Activated CD4-positive, alpha-beta T cell treated with anti-CD3 and anti-CD28 coated beads, Interleukin-2, amount 50 U/mL, for 16 hours (primary cell): Measurements from ENCODE around the gene C1orf94.
A peak's percentile ranks its signal among the peaks of the same experiment; 100 is the strongest.
"Not testable (repeated sequence)": the region's sequence is repeated elsewhere in the genome, so short reads cannot be mapped to it uniquely, and the experiment has no call there.

ENCODE experiments used
- DNase-seq: peaks from one replicate; pipeline ENCODE4 v3.0.0-alpha.2; 2020

The C1orf94 gene

DNA sequence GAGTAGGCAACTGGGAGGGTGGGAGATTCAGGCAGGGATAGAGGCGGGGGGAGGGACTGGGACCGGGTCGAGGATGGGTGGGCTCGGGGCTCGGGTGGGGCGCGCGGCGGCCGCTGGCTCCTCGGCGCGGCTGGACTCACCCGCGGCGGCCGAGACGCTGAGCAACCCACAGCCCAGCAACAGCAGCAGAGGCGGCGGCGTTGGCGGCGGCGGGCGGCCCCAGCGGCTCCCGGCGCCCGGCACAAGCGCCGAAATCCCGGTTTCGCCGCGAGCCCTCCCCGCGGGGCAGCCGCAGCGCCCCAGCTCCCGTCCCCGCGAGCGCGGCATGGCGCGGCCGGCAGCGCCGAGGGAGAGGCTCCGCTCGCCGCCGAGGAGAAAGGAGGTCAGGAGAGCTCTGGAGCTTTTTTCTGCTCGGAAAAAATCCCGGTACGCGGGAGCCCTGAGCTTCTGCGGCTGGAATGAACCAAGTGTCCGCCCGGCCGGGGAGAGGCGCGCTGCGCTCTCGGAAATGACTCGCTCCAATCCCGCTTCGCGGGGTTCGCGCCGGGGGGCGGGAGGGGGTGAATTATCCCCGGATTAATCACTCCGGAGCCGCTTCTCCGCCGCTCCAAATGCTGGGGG lies 11.8 kb upstream of the C1orf94 start, which contains the start of gene CSMD2:
Gene CSMD2, minus strand, starts transcription at position 460 of the 621 bp plus-strand sequence. Its CDS starts 133 bp downstream, at position 327.
- DNase-seq, result no peak

DNA sequence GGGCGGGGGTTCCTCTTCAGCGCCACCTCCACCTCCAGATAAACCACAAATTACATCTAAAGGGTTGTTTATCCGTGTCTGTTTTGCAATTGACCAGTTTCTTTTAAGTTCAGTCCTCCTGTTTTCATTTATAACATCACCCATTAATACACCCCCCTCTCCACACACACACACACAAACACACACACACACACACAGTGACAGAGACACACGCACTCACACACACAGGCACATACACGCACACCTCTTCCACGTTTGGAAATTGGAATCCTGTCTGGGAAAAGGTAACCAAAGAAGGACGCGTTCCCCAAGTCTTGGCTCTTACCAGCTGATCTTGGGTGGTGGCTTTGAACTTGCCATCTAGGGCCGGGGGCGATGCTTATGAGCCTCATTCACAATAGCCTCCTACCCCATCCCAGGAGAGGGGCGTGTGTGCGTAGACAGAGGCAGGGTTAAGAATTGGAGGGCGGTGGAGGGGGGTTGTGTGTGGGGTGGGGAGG lies 11.2 kb upstream of the C1orf94 start:
- DNase-seq, result no peak

DNA sequence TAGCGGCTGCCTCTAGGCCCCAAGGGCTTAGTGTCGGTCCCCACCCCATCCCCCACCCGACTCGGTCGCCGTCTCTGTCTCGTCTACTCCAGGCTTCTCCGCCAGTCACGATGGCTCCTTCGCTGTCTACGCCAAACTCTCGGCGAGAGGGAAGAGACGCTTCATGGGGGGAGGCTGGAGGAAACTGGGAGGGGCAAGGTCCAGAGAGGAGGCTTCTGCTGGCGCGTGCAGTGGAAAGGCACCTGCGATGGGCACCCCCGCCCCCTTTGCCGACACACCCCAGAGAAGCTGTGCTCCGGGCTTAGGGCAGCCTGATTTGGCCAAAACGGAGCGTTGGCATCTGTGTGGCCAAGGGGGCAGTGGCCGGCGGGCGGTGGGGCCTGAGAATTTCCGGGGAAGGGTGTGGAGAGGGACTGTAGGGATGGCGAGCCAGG lies 10.5 kb upstream of the C1orf94 start:
- no peak for DNase-seq

DNA sequence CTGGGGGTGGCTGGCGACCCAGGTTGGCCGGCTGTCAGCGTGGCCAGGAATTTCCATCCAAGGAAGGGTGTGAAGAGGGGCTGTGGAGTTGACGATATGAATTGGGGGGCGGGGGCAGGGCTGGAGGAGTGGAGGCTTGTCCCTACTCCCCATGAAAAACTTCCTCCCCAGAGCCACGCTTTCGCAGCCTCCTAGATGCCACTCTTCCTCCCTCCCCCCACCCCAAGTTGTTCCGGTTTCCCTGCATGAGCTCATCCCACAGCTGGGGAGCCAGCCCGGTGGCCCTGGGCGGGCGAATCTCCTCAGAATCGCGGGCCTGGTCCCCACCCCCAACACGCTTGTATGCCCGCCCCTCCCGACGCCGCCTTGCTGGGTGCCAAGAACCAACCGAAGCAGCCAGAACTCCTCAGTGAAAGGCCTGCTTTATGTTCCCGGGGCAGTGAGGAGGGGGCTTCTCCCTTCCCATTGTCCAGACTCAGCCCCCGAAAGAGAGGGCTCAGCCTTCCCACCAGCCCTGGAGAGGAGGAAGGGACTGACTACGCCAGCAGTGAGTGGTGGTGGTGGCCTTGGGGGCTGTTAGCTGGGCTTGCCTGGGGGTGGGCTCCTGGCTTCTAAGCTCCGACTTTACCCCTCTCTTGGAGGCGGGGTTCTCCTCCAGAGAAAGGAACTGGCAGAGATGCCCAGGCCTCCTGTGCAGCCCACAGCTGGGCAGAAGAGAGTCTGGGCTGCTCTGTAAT lies 9.9 kb upstream of the C1orf94 start:
- DNase-seq, result no peak

DNA sequence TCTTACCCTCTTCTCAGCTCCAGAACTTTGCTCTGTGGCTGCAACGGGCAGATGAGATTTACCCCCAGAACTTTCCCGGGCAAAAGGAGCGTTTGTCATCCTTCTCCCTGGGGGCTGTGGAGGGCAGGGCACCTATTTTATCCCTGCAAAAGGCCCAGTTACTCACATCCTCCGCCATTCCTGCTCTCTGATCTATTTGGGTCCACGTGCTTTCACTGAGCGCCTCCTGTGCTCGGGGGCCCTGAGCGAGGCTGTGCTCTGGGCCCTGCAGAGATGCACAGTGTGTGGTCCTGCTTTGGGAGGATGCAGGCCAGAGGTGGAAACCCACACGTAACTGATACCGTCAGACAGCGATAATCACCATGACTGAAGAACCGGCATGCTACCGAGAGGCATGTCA lies 9.3 kb upstream of the C1orf94 start:
- DNase-seq, result no peak

DNA sequence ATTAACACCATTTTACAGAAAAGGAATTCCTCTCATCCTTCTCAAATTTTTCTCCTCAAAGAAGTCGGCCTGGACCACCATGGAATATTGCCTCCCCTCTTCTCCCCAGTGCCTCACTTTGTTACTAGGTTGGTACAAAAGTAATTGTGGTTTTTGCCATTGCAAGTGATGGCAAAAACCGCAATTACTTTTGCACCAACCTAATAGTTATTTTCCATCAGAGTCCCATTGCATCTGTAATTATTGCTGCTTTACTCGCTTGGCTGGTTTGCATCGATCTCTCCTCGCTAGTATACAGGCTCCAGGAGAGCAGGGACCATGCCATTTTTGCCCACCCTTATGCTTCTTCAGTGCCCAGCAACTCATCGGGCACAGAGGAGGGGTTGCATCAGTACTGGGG lies 963 bp upstream of the C1orf94 start:
- DNase-seq, result no peak

DNA sequence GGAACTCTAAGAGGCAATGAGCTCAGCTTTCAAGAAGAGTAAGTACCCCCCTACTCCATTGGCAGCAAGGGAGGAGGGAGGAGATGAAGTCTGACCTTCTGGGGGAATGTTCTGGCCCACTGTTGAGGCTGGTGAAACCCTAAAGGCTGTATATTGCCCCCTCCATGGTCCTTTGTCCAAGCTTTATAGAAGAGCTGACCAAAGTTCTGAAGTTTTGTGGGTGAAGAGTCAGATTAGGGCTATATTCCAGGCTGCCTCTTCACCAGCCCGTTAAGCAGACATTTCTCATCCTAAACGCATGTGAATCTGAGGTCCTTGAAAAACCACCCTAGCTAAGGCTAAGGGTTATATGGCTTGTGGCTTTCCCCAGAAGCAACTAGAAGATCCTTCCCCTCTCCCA lies 1.4 kb downstream of the C1orf94 start:
- DNase-seq, result no peak

DNA sequence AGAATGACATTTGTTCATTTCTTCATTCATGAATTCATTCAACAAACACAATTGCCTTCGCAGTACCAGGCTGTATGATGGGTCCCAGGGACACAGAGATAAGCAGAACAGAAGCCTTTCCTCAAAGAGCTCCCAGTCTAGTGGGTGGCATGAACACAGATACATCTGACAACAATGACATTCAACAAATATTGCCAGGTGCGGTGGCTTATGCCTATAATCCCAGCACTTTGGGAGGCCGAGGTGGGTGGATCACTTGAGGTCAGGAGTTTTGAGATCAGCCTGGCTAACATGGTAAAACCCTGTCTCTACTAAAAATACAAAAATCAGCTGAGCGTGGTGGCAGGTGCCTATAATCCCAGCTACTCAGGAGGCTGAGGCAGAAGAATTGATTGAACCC lies 6.7 kb downstream of the C1orf94 start:
- not testable (repeated sequence) for DNase-seq

DNA sequence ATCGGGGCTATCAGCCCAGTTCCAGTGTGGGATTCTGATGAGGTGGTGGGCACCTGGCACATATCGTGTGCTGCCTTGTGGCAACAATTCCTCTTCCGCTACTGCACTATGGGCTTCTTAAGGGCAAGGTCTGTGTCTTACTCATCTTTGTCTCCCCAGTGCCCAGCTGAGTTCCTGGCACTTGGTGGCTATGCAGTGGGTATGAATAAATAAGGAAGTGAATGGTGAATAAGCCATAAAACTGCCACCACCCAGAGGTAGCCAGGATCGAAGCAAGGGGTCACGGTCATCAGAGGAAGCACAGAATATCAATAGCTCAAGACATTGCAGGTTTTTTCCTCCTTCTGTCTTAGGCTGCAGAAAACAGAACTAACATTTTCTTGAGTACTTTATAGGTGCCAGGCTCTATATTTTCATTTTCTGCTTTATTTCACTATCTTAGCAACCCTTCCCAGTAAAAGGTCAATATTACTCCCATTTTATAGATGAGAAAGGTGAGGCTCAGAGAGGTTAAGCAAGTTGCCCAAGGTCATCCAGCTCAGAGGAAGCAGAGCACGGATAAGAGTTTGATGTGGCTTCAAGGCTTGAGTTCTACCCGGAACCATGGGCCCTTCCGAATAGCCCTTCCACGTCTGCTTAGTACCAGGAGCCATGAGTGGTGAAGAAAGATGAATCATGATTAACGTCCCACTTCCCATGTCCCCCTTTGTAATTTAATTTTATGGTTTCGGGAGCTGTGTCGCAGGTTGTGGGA lies 10.2 kb downstream of the C1orf94 start:
- DNase-seq, result no peak

DNA sequence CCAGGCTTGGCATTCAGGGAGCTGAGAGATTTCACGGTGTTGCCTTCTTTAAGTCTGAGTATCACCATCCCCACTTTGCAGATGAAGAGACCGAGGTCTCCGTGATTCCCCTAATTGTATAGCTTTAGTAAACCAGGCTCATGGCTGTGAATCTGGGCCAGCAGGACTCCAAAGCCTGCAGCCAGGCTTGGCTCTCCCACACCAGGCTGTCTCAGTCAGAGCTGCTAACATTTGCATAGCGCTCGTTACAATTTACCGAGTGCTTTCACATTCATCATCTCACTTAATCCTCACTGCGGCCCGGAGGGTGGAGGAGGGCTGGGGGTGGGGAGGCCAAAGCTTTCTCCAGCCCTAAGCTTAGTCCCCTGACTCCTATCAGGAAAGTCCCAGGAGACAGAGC lies 11.7 kb downstream of the C1orf94 start:
- no peak for DNase-seq

DNA sequence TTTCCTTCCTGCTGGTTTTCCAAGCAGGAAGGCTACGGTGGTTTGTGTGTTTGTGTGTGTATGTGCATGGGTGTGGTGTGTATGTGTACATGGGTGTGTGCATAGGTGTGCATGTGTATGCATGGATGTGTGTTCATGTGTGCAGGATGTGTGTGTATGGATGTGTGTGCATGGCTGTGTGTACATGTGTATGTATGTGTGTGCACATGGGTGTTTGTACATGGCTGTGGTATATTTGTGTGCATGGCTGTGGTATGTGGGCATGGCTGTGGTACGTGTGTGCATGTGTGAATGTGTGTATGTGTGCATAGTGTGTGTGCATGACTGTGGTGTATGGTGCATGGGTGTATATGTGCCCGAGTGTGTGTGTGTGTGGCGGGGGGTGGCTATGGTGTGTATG lies 12.3 kb downstream of the C1orf94 start:
- DNase-seq, result no peak

DNA sequence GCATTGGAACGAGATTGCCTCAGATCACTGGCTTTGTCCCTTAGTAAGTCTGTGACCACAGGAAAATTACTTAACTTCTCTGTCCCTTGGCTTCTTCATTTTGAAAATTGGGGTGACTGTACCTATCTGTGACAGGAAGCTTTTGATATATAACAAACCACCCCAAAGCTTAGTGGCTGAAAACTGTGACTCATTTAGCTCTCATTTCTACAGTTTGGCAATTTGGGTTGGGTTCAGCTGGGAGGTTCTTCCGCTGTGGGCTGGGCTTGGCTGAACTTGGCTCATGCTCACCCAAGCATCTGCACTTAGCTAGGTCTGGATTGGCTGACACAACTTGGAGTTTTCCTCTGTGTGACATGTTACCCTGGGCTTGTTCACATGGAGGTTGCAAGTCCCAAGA lies 14.0 kb downstream of the C1orf94 start:
- DNase-seq, result peak; percentile 1

DNA sequence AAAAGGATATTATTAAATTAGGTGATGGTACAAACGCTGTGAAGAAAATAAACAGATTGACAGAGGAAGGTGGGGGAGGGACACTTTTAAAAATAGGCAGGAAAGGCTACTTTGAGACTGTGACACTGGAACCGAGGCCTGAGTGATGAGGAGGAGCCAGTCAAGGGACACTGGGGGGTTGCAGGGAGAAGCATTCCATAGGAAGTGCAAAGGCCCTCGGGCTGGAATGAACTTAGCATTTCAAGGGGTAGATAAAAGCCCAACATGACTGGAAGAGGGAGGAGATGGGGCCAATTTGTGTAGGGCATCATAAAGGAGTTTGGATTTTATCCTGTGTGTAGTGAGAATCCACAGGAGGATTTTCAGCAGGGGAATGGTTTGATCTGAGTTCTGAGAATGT lies 15.9 kb downstream of the C1orf94 start:
- no peak for DNase-seq

DNA sequence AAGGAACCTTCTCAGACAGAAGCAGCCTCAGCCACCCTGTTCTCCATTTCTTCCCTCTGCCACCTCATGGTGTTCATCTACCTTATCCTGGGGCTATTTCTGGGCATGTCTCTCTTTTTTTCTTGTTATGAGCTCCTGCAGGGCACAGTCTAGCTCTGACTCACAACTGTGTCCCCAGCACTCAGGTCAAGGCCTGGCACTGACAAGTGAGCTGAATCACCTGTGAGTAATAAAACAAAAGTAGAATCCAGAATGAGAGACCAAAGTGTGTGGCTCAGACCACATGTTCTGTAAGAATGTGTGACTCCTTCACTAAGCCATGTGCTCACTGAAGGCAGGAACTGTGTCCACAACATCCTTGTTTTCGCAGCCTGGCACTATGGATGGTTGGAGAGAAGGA lies 23.2 kb downstream of the C1orf94 start:
- peak; percentile 8 for DNase-seq

DNA sequence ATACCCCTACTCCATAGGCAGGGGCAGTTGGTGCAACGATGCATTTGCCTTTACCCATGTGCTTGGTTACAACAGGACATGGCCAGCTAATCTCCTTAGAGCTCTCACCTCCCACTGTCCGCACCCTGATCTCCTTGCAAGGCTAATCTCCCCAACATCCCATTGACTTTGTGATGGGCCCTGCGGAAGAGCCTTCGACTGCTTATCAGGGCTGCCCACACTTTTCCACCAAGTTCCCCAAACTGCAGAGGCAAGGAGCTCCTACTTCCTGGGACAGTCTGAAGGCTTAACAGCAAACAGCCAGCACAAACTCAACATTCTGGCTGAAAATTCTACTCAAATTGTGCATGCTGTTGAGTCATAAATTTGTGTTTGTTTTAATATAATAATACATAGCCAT lies 36.0 kb downstream of the C1orf94 start:
- DNase-seq, result no peak

DNA sequence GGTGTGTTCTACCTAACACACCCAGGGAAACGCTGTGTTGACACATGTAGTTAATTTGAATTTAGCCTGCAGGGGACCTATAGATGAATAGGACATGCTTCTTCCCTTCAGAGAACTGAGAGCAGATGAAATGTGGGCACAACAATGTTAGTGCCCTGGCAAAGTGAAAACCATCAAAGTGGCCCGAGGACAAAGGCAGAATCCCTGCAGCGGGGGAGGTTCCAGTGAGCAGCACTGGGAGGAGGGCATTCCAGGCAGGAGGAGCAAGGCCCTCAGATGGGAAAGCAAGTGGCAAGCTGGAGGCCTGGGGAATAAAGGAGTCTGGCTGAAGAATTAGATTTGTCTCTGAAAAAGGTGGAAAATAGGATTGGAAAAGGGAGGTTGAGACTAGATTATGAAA lies 37.2 kb downstream of the C1orf94 start:
- DNase-seq, result no peak

DNA sequence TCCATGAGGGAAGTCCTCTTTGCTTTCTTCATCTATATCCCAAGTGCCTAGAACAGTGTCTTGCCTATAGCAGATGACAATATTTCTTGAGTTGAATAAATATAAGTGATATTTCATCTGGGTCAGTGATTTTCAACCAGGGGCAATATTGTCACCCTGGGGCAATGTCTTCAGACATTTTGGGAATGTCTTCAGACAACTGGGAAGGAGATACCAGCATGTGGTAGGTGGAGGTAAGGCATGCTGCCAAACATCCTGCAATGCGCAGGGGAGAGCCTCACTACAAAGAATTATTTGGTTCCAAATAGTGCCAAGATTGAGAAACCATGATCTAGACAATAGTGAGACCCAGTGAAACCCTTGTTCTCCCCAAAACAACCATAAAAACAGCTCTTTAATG lies 54.7 kb downstream of the C1orf94 start:
- DNase-seq, result no peak

DNA sequence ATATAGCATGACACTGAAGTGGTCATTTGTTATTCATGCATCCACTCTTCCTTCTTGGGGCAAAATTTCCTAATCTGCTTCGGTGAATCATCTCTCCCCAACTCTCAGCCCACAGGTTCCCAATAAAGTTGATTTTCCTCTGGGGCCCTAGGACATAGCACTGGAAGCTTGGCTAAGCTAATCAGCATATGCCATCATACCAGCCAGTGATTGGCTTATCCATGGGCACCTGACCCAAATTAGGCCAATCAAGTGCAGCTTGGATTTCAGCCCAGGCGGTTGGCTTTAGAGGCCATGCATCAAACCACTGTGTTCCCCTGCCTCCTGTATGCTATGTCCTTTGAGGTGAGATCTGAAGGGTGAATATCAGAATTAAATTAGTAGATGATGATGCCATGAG lies 58.9 kb downstream of the C1orf94 start:
- DNase-seq, result no peak

DNA sequence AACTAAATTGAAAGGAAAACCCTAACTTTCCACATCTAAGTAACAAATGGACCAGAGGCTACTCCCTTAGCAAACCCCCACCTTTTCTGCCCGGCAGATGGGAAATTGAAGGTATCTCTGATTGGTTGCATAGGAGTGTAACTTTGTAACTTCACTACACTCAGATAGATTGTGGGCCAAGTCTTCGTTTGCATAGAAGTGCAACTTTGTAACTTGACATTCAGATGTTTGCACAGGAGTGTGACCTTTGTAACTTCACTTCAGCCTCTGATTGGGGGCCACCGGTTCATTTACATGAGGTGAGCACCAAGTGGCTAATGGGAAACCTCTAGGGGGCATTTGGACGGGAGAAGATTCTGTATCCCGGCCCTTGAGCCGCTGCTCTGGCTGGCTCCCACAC lies 59.4 kb downstream of the C1orf94 start:
- DNase-seq, result no peak

DNA sequence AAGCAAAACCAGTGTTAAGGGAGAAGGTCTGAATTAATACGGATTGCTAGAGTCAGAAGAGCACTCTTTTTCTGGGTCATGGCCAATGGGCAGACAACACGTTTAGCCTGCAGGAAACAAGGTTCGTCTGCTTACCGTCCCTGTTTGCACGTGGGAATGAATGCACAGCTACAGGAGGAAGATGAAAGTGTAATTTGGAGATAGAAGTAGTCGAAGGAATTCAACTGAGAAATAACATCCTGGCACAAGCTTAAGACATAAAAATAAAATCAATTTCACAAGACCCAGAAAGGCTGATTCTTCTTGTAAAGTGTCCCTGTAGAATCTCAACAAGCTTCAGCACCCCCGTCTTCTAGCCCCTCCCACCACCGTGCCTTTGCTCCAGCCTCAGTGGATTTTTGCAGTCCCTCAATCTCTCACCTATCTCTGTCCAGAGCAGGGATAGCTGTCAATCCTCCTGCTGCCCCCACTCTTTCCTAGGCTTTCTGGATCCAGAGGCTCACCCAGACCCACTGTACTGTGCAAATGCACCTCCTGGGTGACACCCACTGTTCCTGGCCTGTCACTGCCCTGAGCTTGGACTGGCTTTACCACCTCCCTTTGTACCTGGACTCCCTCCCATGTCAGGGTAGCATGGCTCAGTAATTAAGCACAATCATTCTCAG lies 60.6 kb downstream of the C1orf94 start:
- DNase-seq, result no peak

DNA sequence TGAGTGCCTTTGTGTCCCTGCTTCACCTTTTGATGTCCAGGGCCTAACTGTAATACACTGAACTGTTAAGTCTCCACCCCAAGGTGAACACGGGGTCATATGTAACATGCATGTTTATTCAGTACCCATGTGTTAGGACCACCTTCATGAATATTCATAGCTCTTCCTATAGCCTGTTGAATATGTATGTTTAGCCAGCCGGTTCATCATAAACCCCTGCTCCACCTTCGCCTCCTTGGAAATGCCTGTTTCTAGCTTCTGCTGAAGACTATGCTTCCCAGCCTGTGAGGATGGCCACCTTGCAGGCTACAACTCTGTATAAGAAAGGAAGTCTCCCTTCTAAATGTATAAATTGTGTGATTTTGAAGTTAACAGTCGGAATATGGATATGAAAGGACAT lies 69.3 kb downstream of the C1orf94 start:
- no peak for DNase-seq

DNA sequence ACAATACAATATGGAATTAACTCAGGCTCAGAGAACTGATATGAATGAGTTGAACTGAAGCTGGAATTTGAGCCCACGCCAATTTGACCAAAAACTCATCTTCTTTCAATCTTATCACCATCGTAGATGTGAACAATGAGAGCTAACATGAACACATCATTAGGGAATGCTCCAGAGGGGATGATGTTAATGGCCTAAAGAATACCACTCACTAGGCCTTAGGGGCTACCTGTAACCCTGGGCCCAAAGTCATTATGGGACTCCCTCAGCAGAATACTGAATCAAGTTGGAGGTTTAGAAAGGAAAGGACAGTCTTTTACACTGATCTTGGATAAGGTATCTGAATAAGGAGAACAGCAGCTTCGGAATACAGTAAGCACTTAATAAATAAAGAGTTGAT lies 73.6 kb downstream of the C1orf94 start:
- DNase-seq, result no peak
